Tibial nerve (tissue), 4 donors: Measurements from ENCODE around the gene ROR1.

Source experiments
- CTCF ChIP-seq, 5 experiments: fragments of 200-600 bp in 3 of 5; fragments of 450-650 bp in 2 of 5; sonication (generic) in 3 of 5; IDR thresholded peaks; one replicate each; pipeline ENCODE4 v1.5.1; 2016 to 2019; ENCODE audit warnings: antibody characterized with exemption in 5 of 5, mild to moderate bottlenecking in 3 of 5, moderate library complexity in 2 of 5
- EP300 ChIP-seq, 2 donors: sonication (generic); formaldehyde crosslinking; IDR thresholded peaks; one replicate each; pipeline ENCODE4 v1.6.1; 2017; ENCODE audit warnings: antibody characterized with exemption in 2 of 2, mild to moderate bottlenecking in 1 of 2
- POLR2A ChIP-seq, 2 donors: fragments of 450-650 bp; IDR thresholded peaks; one replicate each; pipeline ENCODE4 v1.6.1; 2017; ENCODE audit warnings: antibody characterized with exemption in 2 of 2, mild to moderate bottlenecking in 2 of 2, moderate library complexity in 2 of 2

DNA sequence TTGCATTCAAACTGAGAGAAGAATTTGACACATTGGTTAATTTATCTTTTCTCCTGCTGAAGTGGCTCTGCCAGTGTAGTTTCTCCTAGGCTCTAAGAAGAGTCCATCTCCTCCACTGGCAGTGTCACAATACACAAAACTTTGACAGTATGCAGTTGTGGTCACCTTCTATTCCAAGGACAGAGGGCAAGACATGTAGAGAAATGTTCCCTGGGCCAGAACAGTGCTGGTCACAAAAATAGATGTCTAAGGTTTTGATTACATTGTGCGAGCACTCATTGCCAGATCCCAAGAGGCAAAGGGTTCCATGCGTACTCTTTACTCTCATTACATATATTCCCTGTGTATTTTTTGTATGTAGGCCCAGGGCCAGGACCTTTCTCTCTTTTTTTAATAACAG lies 281.5 kb downstream of the ROR1 start:
- TF ChIP-seq EP300 (IDR thresholded peaks at IDR 0.05) (no peak), CTCF (IDR thresholded peaks at IDR 0.05) (no peak), POLR2A (IDR thresholded peaks at IDR 0.05) (no peak)
